ENCODE results near the gene B4GALT5. TPM values are rescaled to one million over a fixed set of nuclear protein-coding genes. Genes with fewer than 3 reads are reported as not detected.

The B4GALT5 gene
- total RNA-seq, 1 experiment from 2014 or later: 25.5 TPM

DNA sequence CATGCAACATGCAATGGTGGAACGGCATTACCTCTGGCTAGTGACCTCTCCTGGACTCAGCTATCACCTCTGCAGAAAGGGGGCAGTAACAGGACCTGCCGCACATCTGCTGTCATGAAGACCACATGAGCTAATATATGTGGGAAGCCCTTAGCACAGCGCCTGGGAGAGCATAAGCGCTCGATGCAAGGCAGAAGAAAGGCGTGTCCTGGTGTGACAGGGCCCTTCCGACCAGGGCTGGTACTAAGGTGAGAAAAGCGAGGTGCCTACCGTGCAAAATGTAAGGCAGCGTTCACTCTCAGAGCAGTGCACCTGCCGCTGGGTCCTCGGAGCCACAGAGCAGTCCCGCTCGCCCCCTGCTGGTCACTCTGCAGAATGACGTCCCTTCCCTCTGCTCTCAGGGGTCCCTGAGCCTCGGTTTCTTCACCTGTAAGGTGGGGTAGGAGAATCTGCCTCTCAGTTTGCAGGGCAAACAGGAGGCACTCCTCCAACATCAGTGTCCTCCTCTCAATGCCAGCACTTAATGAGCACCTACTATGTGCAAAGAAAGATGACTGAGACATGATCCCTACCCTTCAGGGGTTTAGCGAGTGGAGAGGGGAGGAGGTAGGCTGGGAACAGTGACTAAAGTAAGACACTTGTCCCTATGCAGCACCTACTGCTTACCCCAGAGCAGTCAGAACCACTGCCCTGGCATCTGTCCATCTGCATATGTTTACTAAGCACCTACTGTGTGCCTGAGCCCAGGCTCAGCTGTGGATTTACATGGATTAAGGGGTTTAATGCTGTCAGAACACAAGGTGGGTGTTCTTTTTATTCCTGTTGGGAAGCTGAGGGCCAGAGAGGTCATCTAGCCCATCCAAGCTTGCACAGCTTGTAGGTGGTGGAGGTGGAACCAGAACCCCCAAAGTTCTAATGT lies 104.7 kb downstream of the B4GALT5 start:
- peak; percentile 48 for DNase-seq (ENCODE audit: low read depth)

DNA sequence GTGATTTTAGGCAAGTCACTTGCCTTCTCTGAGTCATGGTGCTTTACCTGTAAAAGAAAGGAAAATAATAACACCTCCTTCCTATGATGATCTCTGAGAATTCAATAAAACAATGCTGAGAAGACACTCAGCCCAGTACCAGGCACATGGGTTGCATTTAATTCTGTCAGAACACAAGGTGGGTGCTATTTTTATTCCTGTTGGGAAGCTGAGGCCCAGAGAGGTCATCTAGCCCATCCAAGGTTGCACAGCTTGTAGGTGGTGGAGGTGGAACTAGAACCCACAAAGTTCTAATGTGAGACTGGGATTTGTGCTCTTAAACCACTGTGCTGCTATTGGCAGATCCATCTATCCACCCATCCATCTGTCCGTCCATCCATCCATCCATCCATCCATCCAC lies 106.1 kb downstream of the B4GALT5 start:
- no peak for DNase-seq (ENCODE audit: low read depth)

DNA sequence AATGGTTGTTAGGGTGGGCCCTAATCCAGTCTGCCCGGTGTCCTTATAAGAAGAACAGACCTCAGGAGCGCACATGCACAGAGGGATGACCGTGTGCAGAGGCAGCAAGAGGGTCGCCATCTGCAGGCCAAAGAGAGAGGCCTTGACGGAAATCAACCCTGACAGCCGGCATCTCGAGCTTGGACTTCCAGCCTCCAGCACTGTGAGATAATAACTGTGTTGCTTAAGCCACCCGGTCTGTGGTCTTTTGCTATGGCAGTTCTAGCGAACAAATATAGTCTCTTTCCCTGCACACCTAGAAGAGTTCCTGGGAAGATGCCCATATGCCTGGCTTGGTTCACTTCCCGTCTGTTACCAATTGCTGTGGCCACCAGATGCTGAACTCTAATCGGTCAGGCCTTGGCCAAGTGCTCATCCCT lies 110.5 kb downstream of the B4GALT5 start:
- peak; percentile 67 for DNase-seq (ENCODE audit: low read depth)

DNA sequence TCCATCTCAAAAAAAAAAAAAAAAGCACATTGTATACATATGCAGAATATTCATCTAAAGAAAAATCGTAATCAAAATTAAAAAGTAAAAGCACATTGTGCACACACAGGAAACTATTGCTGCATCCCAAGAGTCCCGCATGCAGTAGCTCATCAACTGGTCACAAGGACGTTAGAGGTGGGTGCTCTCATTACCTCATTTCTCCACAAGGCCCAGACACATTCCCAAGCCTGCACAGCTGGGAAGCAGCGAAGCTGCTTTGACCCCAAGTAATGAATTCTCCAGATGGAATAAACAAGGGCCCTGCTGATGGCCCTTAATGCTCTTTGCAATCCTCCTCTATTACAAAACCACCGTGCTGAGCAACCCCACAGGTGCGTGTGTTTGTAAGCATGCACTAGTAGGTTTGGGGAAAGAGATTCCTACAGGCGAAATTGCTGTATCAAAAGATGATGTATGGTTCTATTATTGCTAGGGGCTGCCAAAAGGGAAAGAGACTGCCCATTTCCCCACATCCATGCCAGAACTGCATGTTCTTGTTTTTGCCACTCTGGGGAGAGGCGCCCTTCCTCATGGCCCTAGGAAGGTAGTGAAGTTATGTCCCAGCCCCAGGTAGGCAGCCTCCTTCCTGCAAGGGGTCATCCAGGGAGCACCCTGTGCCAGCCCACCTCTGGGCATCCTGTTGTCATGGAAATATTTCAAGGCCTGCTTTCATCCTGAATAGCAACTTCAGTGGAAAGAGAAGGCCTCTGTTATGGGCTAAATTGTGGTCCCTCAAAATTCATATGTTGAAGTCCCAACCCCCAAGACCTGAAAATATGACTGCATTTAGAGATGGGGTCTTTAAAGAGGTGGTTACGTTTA lies 111.1 kb downstream of the B4GALT5 start:
- DNase-seq (ENCODE audit: low read depth): no peak

DNA sequence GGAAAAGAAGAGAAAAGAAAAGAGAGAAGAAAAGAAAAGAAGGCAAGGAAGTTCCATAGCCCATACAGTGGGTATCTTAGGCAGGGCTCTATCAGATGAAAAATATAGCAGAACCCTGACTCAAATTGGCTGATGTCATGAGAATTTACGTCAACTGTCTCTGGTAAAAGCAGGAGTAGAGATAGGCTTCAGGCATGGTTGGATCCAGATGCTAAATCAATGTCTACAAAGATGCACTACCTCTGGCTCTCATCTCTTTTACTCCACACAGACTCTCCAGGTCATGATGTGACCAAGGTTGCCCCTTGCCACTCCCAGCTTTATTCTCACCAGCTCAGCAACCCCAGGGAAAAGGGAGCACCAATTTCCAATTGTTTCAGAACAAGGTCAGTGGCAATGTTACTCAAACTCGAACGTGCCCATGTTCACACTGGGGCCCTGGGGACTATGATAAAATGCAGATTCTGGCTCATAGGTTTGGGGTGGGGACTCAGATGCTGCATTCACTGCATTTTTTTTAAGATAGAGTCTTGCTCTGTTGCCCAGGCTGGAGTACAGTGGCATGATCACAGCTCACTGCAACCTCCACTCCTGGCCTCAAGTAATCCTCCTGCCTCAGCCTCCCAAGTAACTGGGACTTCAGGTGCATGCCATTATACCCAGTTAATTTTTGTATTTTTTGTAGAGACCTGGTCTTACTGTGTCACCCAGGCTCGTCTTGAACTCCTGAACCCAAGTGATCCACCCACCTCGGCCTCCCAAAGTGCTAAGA lies 112.3 kb downstream of the B4GALT5 start:
- no peak for DNase-seq (ENCODE audit: low read depth)

DNA sequence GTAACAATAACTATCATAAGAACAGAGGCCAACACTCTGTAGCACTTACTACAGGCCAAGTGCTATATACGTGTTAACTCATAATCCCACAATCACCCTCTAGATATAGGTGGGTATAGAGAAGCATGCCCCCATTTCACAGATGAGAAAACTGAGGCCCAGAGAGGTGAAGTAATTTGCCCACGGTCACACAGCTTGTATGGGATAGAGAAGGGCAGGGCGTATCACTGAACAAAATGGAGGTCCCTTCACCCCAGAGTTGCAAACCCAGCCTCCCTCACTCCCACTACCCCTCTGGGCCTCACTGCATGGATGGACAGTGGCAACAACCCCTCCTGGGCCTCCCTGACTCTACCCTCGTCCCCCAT lies 113.9 kb downstream of the B4GALT5 start:
- no peak for DNase-seq (ENCODE audit: low read depth)

DNA sequence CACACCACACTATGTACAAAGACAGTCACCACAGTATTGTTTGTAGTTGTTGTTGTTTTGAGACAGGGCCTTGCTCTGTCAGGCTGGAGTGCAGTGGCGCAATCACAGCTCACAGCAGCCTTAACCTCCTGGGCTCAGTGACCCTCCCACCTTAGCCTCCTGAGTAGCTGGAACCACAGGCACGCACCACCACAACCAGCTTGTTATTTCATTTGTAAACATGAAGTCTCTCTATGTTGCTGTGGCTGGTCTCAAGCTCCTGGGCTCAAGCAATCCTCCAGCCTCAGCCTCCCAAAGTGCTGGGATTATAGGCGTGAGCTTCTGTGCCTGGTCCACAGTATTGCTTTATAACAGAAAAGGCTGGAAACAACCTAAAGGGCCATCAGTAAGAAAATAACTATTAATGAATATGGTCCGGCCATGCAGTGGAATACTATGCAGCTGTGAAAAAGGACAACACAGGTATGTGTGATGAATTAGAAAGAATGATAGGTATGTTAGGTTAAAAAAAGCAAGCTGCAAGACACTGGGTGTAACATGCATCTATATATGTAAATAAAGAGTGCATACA lies 115.8 kb downstream of the B4GALT5 start:
- DNase-seq (ENCODE audit: low read depth): no peak

DNA sequence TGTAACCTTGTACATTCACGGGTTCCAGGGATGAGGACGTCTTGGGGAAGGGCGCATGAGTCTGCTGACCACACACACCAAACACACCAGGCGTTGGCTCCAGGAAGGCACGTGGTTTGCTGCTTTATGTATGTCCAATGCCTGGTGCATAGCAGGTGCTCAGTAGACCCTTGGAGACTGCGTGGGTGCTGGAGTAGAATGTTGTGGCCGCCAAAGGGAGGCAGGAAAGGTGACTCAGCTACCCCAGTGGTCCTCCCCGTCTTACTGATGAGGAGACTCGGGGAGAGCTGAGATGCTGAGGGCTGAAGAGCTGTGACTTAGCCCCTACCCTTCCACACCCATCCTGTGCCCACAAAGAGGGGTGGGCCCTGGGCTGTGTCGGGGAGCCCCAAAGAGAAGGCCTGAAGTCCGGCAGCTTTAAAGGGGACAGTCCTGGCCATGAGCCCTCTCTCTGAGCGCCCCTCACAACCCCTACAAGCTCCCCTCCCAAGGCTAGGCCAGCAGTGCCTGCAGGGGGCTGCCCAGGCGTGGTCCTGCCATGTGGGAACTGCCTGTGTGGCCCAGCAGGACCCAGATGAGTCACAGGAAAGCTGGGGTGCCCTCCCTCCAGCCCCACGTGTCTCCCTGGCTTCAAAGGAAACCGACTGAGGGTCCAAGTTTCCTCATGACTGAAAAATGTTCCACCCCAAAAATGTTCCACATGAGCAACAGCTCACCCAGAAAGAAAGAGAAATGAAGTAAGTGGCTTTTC lies 117.7 kb downstream of the B4GALT5 start:
- DNase-seq (ENCODE audit: low read depth): peak; percentile 87

DNA sequence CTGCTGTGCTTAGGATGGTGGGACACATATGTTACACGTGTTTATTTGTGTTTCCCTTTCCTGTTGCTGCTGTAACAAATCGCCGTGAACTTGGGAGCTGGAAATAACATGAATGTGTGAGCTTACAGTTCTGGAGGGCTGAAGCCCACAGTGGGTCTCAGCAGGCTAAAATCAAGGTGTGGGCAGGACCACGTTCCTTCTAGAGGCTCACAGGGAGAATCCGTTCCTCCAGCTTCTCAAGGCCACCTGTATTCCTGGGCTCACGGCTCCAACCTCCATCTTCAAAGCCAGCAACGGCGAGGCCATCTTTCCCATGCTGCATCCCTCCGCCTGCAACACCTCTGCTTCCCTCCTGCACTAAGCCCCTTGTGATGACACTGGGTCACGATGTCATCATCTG lies 118.3 kb downstream of the B4GALT5 start:
- DNase-seq (ENCODE audit: low read depth): peak; percentile 12

DNA sequence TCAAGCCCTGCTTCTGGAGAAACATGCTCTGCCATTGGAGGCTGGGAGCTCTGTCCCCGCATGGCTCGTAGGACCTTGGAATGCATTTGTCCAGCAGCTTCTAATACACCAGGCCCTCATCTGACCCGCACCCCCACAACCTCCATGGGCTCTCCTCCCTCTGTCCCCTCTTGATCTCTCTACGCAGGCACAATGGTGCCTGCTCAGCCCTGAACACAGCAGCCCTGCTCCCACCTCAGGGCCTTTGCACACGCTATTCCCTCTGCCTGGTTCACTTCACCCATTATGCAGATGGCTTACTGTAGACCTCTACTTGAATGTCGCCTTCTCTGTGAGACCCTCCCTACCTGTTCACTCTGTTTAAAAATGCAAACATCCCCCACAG lies 118.8 kb downstream of the B4GALT5 start:
- DNase-seq (ENCODE audit: low read depth): peak; percentile 32

DNA sequence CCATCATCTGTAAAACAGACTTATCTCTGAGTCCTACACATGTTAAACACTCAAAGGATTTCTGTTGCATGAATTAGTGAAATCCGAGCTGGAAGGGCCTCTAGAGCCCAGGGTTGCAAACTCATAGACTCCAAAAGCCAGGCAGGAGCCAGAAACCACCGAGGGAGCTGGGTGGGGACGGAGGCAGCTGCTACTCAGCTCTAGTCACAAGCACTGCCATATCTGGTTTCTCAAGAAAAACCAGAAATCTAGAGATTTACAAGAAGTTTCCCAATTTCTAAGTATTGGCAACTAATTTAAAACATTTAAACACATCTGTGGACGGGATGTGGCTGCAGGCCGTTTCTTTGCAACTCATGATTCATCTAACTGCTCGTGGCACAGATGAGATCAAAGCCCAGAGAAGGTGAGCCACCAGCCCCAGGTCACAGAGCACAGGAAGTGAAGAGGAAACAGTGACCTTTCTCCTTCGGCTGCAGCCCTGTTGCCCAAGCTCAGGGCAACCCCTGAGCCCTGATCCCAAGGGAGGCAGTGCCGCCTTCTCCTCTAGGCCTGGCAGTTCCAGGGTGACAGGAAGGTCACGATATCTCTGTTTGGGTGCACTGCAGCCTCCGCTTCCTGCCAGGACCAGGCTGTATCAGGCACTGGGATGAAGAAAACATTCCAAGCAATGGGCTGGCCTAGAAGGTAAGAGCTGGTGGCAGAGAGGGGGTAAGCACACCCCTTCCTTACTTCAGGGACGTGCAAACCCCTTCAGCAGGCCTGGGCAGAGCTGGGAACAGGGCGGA lies 119.3 kb downstream of the B4GALT5 start:
- DNase-seq (ENCODE audit: low read depth): peak; percentile 90

DNA sequence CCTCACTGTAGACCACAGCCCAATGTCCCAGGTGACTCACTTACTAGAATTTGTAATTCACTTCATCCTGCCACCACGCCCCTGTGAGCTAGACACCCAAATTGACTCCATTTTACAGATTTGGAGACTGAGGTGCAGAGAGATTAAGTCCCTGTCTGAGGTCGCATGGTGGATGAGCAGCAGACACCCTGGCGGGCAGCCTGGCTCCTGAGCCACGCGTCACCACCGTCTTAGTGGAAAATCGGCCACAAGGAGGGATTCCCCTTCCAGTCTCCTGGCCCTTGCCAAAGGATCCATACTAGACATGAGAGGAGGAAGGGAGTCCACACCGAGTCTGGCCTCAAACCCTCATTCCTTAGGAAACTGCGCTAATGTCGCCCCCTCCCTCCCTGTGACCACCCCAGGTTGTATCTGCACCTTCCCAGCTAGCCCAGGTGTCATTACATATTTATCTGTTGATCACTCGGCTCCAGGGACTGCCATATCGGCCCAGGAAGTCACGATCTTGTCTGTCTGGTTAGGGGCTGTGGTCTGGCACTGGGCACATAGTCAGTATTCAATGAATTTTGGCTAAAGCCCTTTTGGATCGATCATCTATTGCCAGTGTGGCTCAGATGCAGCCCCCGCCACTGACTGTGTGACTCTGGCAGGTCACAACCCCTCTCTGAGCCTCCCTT lies 120.1 kb downstream of the B4GALT5 start:
- no peak for DNase-seq (ENCODE audit: low read depth)

DNA sequence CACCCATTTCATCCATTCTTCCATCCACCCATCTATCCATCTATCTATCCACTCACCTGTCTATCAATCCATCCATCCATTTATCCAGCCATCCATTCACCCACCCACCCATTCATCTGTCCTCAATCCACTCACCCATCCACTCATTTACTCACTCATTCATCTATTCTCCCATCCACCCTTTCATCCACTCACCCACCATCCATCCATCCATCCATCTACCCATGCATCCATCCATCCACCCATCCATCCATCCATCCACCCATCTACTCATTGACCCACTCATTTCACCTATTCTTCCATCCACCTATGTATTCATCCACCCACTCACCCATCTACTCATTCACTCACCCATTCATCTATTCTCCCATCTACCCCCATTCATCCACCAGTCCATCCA lies 121.6 kb downstream of the B4GALT5 start:
- DNase-seq (ENCODE audit: low read depth): no peak

DNA sequence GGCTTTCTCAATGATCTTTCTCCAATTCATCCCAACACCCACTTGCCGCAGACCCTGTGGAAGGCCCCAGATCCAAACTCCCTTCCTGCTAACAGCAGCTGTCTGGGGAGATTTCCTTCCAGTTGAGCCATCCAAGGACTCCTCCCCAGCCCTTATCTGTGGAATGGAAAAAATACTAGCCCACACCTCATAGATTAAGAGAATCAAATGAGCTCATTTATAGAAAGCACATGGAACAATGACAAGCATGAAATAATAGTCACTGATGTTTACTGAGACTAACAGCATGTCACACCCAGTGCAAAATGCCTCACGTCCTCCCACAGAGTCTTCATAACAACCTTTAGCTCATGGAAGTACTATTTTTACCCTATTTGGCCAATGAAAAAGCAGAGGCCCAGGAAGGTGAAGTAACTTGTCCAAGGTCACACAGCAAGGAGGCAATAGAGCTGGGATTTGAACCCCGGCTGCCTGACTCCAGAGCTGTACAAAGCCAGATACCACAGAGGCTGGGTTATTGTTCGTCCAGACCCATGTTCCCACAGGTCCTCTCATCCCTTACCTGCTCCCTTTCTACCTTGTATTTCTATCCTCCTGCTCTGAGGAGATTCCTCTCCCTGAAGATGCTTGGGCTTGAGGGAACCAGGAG lies 122.3 kb downstream of the B4GALT5 start:
- DNase-seq (ENCODE audit: low read depth): no peak

DNA sequence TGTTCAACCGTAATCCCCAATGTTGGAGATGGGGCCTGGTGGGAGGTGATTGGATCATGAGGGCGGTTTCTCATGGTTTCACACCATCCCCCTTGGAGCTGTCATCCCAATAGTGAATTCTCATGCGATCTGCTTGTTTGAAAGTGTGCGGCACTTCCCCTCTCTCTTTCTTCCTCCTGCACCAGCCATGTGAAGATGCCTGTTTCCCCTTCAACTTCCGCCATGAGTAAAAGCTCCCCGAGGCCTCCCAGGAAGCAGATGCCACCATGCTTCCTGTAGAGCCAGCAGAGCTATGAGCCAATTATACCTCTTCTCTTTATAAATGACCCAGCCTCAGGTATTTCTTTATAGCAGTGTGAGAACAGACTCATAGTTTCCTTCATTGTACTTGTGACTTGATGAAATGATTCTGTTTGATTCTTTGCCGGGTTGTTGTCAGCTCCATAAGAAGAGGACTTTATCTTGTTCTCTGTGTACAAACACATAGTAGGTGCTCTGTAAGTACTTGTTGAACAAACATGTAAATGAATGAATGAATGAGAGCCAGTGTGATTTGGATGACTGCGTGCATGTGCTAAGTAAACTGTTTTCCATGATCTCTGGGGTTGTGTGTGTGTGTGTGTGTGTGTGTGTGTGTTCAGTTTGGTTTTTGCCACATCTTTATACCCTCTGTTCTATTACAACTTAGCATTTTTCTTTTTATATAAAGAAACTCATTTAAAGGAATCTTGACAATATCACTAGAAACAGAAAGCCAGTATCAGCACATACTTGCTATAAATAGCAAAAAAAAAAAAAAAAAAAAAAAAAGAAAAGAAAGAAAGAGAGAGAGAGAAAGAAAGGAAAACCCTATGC lies 123.3 kb downstream of the B4GALT5 start:
- DNase-seq (ENCODE audit: low read depth): no peak

DNA sequence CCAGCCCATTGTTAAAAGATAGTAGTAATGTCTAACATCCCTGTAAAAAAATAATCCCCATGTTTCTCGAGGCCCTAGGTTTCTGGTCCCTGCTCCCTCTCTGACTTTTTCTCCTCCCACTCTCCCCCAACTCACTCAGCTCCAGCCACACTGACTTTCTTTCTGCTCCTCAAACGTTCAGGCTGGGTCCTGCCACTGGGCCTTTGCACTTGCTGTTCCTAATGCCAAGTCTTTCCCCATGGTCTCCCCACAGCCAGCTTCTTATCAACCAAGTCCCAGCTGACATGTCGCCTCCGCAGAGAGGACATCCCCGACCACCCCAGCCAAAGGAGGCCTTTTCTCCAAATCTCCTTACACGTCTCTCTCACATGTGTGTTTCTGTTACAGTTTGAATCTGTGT lies 123.9 kb downstream of the B4GALT5 start:
- DNase-seq (ENCODE audit: low read depth): no peak

DNA sequence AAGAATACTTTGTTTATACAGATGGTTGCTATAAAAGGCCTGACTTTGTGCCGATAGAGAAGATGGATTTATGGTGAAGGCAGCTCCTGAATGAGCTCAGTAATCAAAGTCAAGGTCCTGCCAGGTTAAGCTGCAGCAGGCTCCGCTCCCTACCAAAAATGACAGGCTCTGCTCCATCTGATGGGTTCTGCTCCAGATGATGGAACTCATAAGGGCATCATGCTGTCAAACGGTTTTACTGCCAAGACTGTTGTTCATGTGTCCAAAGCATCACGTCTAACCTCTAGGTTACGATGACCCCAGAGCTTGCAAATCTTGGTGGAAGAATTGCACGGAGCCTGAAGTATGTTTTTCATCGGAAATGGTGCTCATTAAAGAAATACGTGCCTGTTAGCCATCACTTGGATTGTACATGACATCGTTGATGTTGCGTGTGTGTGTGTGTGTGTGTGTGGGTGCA lies 126.5 kb downstream of the B4GALT5 start:
- no peak for DNase-seq (ENCODE audit: low read depth)
